PC-9 (cell line): ENCODE results near the gene CEP57L1.

ENCODE experiments used
- CTCF ChIP-seq: fragments of 200-600 bp; sonication (generic); conservative IDR thresholded peaks from 2 replicates; pipeline ENCODE4 v1.6.1; 2017; ENCODE audit warnings: mixed run types, antibody characterized with exemption, mild to moderate bottlenecking, moderate library complexity
- EZH2 ChIP-seq: fragments of 200-600 bp; sonication (generic); IDR thresholded peaks from 2 replicates; pipeline ENCODE4 v1.8.0; 2017; ENCODE audit warnings: antibody characterized with exemption, low read depth

DNA sequence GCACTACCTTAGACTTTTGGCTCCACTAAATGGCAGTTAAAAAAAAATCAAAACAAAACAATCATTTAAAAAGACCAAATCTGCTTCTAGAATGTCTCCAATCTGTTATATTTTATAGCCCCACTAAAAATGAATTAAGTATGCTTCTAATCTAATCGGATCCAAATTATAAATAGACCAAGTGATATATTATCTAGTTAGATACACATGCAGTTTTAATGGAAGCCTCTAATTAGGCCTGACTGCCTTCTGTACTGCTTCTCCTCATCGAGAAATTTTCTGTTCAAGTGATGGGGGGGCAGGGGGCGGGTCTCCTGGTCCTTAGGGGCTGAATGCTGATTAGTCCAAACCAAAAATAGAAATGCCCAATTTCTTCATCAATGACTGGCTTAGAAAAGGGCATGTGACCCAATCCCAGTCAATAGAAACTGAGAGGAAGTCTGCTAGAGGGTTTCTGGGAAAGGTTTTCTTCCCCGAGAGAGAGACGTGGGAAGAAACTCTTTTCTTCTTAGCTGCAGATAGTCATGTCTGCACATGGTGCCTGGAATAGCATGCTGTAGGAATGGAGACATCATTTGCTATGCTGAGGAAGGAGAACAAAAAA lies 7.5 kb upstream of the CEP57L1 start:
- TF ChIP-seq CTCF (no peak), EZH2 (no peak)
